ENCODE results near the gene RASIP1.
"Not testable (repeated sequence)": the region's sequence is repeated elsewhere in the genome, so short reads cannot be mapped to it uniquely, and the experiment has no call there.

The RASIP1 gene

DNA sequence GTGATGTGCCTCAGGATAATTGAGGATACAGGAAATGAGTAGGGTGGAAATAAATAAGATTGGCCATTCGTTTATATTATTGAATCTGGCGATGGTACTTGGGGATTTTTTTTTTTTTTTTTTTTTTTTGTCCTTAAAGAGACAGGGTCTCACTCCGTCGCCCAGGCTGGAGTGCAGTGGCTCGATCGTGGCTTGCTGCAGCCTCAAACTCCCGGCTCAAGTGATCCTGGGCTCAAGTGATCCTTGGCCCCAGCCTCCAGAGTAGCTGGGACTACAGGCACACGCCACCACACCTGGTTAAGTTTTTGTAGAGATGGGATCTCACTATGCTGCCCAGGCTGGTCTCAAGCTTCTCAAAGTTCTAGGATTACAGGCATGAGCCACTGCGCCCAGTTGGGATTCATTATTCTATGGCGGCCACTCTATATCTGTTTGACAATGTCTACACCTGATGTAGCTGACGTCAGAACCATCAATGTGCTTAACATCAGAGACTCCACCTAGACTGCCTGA lies 18.2 kb downstream of the RASIP1 start:
- H3K27ac ChIP-seq: no peak overlapping the region
- TF ChIP-seq ZFX (IDR thresholded peaks at IDR 0.05; ENCODE audit: borderline replicate concordance): no peak
- TF ChIP-seq, protein P1, sequence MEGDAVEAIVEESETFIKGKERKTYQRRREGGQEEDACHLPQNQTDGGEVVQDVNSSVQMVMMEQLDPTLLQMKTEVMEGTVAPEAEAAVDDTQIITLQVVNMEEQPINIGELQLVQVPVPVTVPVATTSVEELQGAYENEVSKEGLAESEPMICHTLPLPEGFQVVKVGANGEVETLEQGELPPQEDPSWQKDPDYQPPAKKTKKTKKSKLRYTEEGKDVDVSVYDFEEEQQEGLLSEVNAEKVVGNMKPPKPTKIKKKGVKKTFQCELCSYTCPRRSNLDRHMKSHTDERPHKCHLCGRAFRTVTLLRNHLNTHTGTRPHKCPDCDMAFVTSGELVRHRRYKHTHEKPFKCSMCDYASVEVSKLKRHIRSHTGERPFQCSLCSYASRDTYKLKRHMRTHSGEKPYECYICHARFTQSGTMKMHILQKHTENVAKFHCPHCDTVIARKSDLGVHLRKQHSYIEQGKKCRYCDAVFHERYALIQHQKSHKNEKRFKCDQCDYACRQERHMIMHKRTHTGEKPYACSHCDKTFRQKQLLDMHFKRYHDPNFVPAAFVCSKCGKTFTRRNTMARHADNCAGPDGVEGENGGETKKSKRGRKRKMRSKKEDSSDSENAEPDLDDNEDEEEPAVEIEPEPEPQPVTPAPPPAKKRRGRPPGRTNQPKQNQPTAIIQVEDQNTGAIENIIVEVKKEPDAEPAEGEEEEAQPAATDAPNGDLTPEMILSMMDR (IDR thresholded peaks at IDR 0.05): no peak

DNA sequence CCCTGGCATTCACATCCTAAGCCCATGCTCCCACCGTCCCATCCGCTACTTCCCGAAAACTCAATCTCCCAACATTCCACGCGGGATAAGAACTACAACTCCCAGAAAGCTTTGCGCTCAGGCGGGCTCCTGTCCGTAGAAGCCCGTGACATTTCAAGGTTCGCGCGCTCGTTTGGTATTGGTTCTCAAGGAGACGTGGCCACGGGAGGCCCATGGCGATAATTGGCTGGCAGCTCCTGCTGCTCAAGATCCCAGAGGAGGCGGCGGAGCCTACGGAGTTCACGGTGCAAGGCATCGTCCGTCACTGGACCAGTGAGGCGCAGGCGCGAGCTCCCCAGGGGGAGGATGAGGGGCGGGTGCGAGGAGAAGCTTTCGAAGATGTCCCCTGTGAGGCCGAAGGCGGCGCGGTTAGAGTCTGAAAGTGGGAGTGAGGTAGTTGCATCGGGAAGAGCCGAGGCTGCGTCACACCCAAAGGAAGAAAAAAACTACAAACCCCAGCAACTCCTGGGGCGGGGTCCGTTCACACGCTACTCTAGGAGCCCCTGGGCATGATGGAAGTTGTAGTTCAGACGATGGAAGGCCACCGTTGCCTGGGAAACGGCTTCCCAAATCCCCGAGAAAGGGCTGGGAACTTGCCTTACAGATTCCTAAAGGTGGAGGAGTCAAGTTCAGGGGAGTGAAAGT lies 19.7 kb downstream of the RASIP1 start:
- H3K27ac ChIP-seq: peak overlapping the region; percentile 75
- TF ChIP-seq ZFX (IDR thresholded peaks at IDR 0.05; ENCODE audit: borderline replicate concordance): no peak
- TF ChIP-seq, protein P1 (IDR thresholded peaks at IDR 0.05): no peak

DNA sequence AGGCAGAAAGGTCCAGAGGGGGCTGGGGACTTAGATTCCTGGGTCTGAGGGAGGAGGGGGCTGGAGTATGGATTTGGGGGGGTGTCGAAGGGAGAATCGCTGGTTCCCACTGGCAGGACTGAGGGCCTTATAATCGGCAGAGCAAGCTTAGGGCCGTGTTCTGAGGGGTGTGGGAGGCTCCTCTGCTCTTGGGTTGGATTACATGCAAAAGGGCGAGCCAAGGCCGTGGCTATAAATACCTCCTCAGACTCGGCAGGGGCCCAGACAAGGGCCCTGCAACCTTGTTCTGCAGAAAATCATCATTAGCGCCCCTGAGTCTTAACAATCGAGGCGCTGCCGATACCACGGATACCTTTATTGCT lies 20.2 kb downstream of the RASIP1 start:
- H3K27ac ChIP-seq: peak overlapping the region; percentile 75

DNA sequence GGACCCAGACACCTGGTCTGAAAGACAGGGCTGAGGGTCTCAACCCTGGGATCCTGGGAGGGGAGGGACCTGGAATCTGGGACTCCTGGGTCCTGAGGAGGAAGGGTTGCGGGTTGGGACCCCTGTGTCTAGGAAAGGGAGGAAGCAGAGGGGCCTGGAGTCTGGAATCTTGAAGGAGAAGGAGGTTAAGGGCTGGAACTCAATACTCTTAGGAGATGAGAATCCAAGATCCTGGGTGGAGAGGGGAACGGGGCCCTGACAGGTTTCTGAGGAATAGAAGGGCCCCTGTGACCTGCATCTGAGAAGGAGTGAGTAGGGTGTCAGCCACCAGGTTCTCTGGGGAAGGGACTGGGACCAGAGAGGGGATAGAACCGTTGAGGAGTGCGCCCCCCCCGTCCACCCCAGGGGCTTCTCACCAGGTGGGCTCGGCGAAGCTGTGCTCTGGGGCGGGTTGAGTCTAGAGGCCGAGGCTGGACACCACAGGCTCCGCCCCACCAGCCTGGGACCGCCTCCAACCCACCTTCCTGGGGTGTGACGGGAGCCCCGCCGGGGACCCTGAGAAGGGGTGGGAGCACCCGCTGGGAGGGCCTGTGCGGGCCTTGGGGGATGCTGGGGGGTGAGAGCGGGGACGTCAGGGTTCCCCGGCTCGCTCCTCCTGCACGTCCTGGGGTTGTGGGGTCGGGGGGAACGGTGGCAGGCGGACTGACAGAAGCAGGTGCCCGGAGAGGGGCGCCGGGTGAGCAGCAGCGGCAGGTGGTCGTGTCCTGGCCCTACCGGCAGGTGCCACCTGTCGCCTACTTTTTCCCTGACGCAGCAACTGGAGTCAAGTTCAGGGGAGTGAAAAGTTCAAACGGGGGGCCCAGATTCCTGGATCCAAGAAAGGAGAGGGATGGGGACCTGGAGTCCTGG lies 20.9 kb downstream of the RASIP1 start, which contains the start of gene MAMSTR:
TSS of gene MAMSTR (minus strand) at position 463 of the 909 bp plus-strand sequence. CDS start 694 bp downstream, outside the sequence.
- peak within 1 kb of the TSS; percentile 75 for H3K27ac ChIP-seq
- TF ChIP-seq, protein P1 (IDR thresholded peaks at IDR 0.05): no peak
- no peak for TF ChIP-seq ZFX (IDR thresholded peaks at IDR 0.05; ENCODE audit: borderline replicate concordance)

More for the DNA sequence above, 20.2 kb downstream of the RASIP1 start:
- TF ChIP-seq, protein P1 (IDR thresholded peaks at IDR 0.05): no peak
- TF ChIP-seq ZFX (IDR thresholded peaks at IDR 0.05; ENCODE audit: borderline replicate concordance): no peak

DNA sequence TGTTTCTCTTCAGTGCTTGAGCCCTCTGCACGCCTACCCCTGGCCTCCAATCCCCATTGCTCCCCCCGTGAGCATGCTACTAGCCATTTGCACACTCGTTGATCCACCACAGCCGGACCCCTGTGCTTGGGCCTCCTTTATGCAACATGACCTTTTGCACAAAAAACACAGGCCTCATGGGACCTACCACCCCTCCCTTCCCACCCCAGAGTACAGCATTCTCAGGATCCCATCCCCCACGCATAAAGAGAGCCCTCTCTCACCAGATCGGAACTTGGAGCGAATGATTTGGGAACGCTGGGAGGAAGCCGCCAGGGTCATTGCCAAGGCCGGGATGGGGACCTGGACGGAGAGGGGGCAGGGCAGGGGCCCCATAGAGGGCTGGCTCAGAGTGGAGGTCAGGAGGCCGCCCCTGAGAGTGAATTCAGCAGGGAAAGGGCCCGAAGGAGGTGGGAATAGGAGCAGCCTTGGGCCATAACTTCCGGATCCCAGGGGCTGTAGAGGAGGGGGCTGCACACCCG lies 21.6 kb downstream of the RASIP1 start:
- TF ChIP-seq, protein P1 (IDR thresholded peaks at IDR 0.05): no peak
- no peak for TF ChIP-seq ZFX (IDR thresholded peaks at IDR 0.05; ENCODE audit: borderline replicate concordance)
- H3K27ac ChIP-seq: no peak overlapping the region

DNA sequence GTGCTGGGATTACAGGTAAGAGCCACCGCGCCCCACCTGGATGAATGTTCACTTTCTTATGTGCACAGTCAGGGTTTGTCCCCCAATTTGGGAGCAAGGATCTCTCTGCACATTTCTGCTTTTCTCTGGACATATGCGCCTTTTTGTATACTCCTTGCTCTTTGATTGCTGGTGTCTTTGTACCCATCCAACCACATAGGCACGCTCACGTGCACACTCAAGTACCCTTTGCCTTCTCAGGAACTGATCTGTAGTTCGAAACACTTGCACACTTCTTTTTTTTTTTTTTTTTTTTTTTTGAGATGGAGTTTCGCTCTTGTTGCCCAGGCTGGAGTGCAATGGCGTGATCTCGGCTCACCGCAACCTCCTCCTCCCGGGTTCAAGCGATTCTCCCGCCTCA lies 22.3 kb downstream of the RASIP1 start:
- not testable (repeated sequence) for H3K27ac ChIP-seq

DNA sequence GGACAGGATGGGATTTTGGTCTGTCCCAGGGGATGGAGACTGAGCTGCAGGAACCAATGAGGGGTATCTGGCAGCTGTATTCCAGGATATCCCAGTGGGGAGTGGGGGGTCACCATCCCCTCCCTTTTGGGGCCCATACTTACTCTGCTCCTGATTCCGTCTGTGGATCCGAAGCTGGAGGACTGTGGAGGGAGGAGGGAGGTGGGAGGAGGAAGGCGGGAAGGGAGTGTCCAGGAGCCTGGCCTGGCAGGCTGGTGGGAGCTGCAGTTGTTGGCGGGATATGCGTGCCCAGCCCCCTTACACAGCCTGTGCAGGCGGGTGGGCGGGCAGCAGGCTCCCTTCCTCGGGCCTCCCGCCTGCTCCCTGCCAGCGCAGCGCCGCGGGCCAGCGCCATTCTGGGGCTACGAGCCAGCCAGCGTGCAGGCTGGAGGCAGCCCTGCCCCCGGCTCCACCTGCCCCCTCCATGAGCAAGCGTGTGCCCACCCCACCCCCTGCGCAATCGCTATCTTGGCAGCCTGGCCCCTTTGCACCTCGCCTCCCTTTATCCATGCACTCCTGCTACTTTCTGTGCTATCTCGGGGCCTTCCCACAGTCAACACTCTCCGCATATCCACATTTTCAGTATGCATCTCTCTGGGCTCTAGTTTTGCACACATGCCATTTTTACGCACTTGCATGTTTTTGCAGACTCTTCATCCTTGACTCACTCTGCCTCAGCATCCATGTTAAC lies 23.7 kb downstream of the RASIP1 start:
- peak overlapping the region; percentile 82 for H3K27ac ChIP-seq
- TF ChIP-seq ZFX (IDR thresholded peaks at IDR 0.05; ENCODE audit: borderline replicate concordance): no peak
- TF ChIP-seq, protein P1 (IDR thresholded peaks at IDR 0.05): no peak

Measured in 22Rv1 (cell line).